CD8-positive, alpha-beta memory T cell (primary cell): Measurements from ENCODE around the gene KIFC3. TPM values are rescaled to one million over a fixed set of nuclear protein-coding genes. Genes with fewer than 3 reads are reported as not detected.

ENCODE experiments used
- CTCF ChIA-PET: fragments of 350-600 bp; sonication (Branson Sonifier 250); formaldehyde crosslinking; loops from one replicate; lab custom pipeline; 2021; ENCODE audit warnings: antibody characterized with exemption; lab: Charles Lee
- POLR2A ChIA-PET: fragments of 350-600 bp; sonication (Branson Sonifier 250); formaldehyde crosslinking; loops from one replicate; lab custom pipeline; 2021; ENCODE audit warnings: antibody characterized with exemption; lab: Charles Lee
- DNase-seq, 5 donors: peaks; one replicate each; pipeline versions ENCODE4 v3.0.0 to v3.0.0-alpha.2; 2020 to 2022; ENCODE audit warnings: mixed read lengths in 1 of 5
- H3K27ac ChIP-seq: one replicate; pipeline ENCODE4 v1.7.0; 2013; ENCODE audit warnings: low read depth, mild to moderate bottlenecking, low read length, moderate library complexity
- H3K27me3 ChIP-seq: 2 replicates; pipeline ENCODE4 v1.7.0; 2013; ENCODE audit warnings: low read length, mild to moderate bottlenecking; ENCODE audit not compliant: insufficient read depth, poor library complexity, severe bottlenecking
- H3K36me3 ChIP-seq: 2 replicates; pipeline ENCODE4 v1.7.0; 2013; ENCODE audit warnings: mild to moderate bottlenecking, low read length, moderate library complexity; ENCODE audit not compliant: insufficient read depth
- H3K4me1 ChIP-seq: 2 replicates; pipeline ENCODE4 v1.7.0; 2013; ENCODE audit warnings: mild to moderate bottlenecking, low read length, moderate library complexity; ENCODE audit not compliant: insufficient read depth
- H3K4me3 ChIP-seq: 2 replicates; pipeline ENCODE4 v1.7.0; 2013; ENCODE audit warnings: mild to moderate bottlenecking, low read length
- H3K9me3 ChIP-seq: 2 replicates; pipeline ENCODE4 v1.7.0; 2013; ENCODE audit warnings: mild to moderate bottlenecking, low read length
- H3K27ac Mint-ChIP-seq, 8 donors: one replicate each; pipeline ENCODE4 v1.8.0; 2020 to 2021; ENCODE audit warnings: mixed read lengths in 8 of 8, mild to moderate bottlenecking in 6 of 8, inconsistent platforms in 3 of 8, moderate library complexity in 3 of 8
- H3K27me3 Mint-ChIP-seq, 2 donors: one replicate each; pipeline ENCODE4 v1.8.0; 2020 to 2021; ENCODE audit warnings: mixed read lengths in 2 of 2, mild to moderate bottlenecking in 1 of 2, moderate library complexity in 1 of 2
- H3K36me3 Mint-ChIP-seq, 3 donors: one replicate each; pipeline ENCODE4 v1.8.0; 2020 to 2021; ENCODE audit warnings: mixed read lengths in 3 of 3, inconsistent platforms in 1 of 3, mild to moderate bottlenecking in 1 of 3
- H3K4me1 Mint-ChIP-seq, 3 donors: one replicate each; pipeline ENCODE4 v1.8.0; 2020 to 2021; ENCODE audit warnings: mixed read lengths in 3 of 3, inconsistent platforms in 1 of 3, mild to moderate bottlenecking in 1 of 3
- H3K4me3 Mint-ChIP-seq, 7 donors: one replicate each; pipeline ENCODE4 v1.8.0; 2020 to 2021; ENCODE audit warnings: mixed read lengths in 7 of 7, mild to moderate bottlenecking in 6 of 7, moderate library complexity in 4 of 7, inconsistent platforms in 2 of 7
- H3K9me3 Mint-ChIP-seq, 5 donors: one replicate each; pipeline ENCODE4 v1.8.0; 2020 to 2022; ENCODE audit warnings: mixed read lengths in 5 of 5, mild to moderate bottlenecking in 3 of 5, moderate library complexity in 2 of 5, inconsistent platforms in 1 of 5
- polyA plus RNA-seq: library from polyadenylated mRNA; unstranded; fragments of 300-500 nt; fragmentation: Illumina TruSeq; gene quantifications from one replicate; pipeline ENCODE4 v1.2.3, GENCODE V29; 2021
- total RNA-seq, 2 experiments: library from RNA; stranded (reverse); gene quantifications; one replicate each; pipeline ENCODE4 v1.2.3, GENCODE V29; 2021

The KIFC3 gene
- total and polyA plus RNA-seq, 3 experiments from 2014 or later = 0.82 to 3.2 (median 2.9) TPM

DNA sequence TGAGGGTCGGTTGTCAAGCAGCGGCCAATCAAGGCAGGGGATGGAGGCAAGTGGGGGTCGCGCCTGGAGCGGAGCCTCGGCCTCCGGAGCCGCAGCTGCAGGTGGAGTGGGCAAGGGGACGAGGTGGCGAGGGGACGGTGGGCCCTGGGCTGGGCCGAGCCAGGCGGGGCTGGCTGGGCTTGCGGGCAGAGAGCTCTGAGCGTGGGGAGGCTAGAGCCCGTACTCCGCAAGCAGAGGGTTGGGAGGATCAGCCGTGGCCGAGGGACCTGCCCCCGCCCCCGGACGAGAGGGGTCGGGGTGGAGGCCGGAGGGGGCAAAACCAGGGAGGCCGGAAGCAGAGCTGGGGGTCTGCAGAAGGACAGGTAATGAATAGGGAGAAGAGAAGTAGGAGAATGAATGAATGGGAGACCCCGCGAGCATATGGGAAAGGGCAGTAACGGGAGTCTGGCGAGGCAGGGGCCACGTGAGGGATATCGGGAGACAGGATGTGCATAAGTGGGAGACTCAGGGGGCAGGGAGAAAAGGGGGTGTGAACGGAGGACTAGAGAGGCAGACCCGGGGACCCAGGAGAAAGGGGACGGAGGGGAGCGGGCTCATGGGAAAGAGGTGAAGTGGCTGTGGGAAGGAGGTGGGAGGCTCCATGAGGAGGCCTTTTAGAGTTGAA is 66.4 kb downstream of the KIFC3 start, which contains the start of gene KATNB1:
Gene KATNB1 (plus strand): TSS at position 16 of the 664 bp plus-strand sequence. CDS start 1,474 bp downstream, outside the sequence.
- no peak for DNase-seq

DNA sequence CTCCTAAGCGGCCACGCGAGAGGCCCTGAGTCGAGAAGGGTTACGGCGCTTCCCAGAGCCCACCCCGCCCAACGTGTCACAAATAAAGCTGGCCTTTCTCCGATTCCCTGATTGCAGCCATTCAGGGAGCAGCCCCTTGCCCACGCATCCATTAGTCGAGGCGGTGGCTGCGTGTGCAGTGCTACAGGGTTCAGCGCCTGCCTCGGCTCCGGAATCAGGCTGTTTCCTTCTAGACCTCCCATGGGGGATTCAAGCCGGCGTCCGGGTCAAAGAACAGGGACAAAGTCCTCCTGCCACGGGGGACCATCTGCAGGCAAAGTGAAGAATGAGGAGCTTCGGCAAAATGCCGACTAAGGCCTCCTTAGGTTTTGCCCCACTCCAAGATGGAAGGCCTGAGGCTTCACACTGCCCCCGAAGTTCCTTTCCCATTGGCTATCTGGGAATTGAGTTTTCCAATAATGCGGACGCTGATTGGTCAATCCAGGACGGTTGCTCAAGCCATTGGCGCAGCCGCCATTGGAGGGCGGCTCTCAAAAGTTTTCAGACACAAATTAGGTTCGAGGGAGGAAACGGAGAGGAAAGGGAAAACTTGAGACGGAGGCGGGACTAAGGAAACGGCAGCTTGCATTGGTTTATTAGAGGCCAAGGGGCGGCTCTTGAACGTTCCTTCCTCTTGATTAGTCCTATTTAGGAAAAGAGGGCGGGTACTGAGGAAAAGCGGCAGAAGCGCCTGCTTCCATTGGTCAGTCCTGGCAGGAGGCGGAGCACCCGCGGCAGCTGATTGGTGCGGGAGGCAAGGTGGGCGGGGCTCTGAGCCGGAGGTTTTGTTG is 67.2 kb downstream of the KIFC3 start:
- no peaks in the 10 kb centered on the region for H3K9me3 ChIP-seq
- peak overlapping the region; percentile 90 for H3K4me3 ChIP-seq
- no peaks in the 10 kb centered on the region for H3K27me3 ChIP-seq
- Mint-ChIP-seq H3K4me1 (peaks cover 30 to 44% (median 38%) of the 10 kb centered on the region in 3 donors), H3K9me3 (peaks cover 0 to 6% (median 0%) of the 10 kb centered on the region in 5 donors), H3K27me3 (peaks cover 0 to 5% of the 10 kb centered on the region in 2 donors), H3K36me3 (peaks cover 0 to 17% (median 4%) of the 10 kb centered on the region in 3 donors), H3K27ac (peak overlapping the region; percentile 79 to 100 (median 96)), H3K4me3 (peak overlapping the region; percentile 91 to 100 (median 96))
- peaks cover 25% of the 10 kb centered on the region for H3K4me1 ChIP-seq
- no peaks in the 10 kb centered on the region for H3K36me3 ChIP-seq
- DNase-seq = peak; percentile 96 to 99 (median 99)
- ChIA-PET POLR2A (interaction anchor here (0.5 to 2.2 kb wide), 6 partner anchors 75 to 394 kb away, joined by 3 to 8 read pairs (median 4); partner anchors contain the start of genes CFAP20, CIAPIN1, COQ9 and POLR2C), CTCF (interaction anchor here (0.9 to 3.2 kb wide), 8 partner anchors 22 to 265 kb away, joined by 3 to 29 read pairs (median 4); partner anchors contain the start of genes ADGRG5 and ZNF319)
- H3K27ac ChIP-seq = peak overlapping the region; percentile 87

More for the DNA sequence above, 66.4 kb downstream of the KIFC3 start, which contains the start of gene KATNB1:
- Histone ChIP-seq H3K27ac (peak within 1 kb of the TSS; percentile 87), H3K36me3 (no peaks in the 10 kb centered on the region), H3K27me3 (no peaks in the 10 kb centered on the region), H3K4me1 (peaks cover 25% of the 10 kb centered on the region), H3K9me3 (no peaks in the 10 kb centered on the region), H3K4me3 (peak within 1 kb of the TSS; percentile 90)
- Mint-ChIP-seq H3K4me1 (peaks cover 30 to 44% (median 38%) of the 10 kb centered on the region in 3 donors), H3K27ac (peak within 1 kb of the TSS; percentile 79 to 100 (median 96)), H3K4me3 (peak within 1 kb of the TSS; percentile 91 to 100 (median 96)), H3K36me3 (peaks cover 0 to 17% (median 4%) of the 10 kb centered on the region in 3 donors), H3K27me3 (peaks cover 0 to 5% of the 10 kb centered on the region in 2 donors), H3K9me3 (peaks cover 0 to 6% (median 0%) of the 10 kb centered on the region in 5 donors)
- POLR2A ChIA-PET = interaction anchor here (0.5 to 2.2 kb wide), 6 partner anchors 74 to 393 kb away, joined by 3 to 8 read pairs (median 4); partner anchors contain the start of genes CFAP20, CIAPIN1, COQ9 and POLR2C
- CTCF ChIA-PET = interaction anchor here (0.9 to 3.2 kb wide), 10 partner anchors 21 to 265 kb away, joined by 3 to 29 read pairs (median 3); partner anchors contain the start of genes ADGRG5, USB1 and ZNF319

DNA sequence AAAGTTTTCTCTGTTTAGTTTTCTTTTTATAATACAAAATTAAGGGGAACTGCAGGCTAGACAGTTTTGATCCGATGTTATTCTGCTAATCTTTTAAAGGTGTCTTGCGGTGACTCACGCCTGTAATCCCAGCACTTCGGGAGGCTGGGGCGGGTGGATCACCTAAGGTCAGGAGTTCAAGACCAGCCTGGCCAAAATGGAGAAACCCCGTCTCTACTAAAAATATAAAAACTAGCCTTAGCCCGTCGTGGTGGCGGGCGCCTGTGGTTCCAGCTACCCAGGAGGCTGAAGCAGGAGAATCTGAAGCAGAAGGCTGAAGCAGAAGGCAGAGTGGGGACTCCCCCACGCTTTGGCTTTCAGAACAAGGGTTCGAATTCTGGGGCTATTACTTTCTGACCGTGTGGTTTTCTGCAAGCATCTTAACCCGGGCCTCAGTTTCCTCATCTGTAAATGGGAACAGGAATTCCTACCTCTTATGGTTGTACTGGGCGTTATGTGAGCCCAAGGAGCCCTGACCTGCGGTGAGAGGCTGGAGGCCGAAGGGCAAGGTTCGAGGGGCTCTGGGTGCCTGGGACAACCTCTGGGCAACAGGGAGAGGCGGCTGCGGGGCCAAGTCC is 67.9 kb downstream of the KIFC3 start:
- H3K27me3 ChIP-seq = no peaks in the 10 kb centered on the region
- no peaks in the 10 kb centered on the region for H3K9me3 ChIP-seq
- no peaks in the 10 kb centered on the region for H3K36me3 ChIP-seq
- Mint-ChIP-seq H3K36me3 (peaks cover 0 to 17% (median 4%) of the 10 kb centered on the region in 3 donors), H3K27ac (peak overlapping the region; percentile 79 to 98 (median 96)), H3K27me3 (peaks cover 0 to 5% of the 10 kb centered on the region in 2 donors), H3K4me3 (peak overlapping the region; percentile 91 to 100 (median 96)), H3K4me1 (peaks cover 30 to 44% (median 38%) of the 10 kb centered on the region in 3 donors), H3K9me3 (peaks cover 0 to 6% (median 0%) of the 10 kb centered on the region in 5 donors)
- ChIA-PET CTCF (interaction anchor here (2.5 to 3.2 kb wide), 2 partner anchors 86 to 158 kb away, joined by 17 to 29 read pairs; no protein-coding TSS in a partner anchor), POLR2A (interaction anchor here (2.2 kb wide), 1 partner anchor 287 kb away, joined by 8 read pairs; the partner anchor contains the start of genes CIAPIN1 and COQ9)
- H3K27ac ChIP-seq = peak overlapping the region; percentile 87
- no peak for DNase-seq
- peak overlapping the region; percentile 90 for H3K4me3 ChIP-seq
- peaks cover 25% of the 10 kb centered on the region for H3K4me1 ChIP-seq

DNA sequence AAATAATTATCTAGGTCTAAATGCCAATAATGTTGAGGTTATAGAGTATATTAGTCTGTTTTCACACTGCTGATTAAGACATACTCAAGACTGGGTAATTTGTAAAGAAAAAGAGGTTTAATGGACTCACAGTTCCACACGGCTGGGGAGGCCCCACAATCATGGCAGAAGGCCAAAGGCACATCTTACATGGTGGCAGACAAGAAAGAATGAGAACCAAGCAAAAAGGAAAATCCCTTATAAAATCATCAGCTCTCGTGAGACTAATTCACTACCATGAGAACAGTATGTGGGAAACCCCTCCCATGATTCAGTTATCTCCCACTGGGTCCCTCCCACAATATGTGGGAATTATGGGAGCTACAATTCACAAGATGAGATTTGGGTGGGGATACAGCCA is 69.6 kb downstream of the KIFC3 start:
- Mint-ChIP-seq H3K36me3 (peaks cover 0 to 17% (median 4%) of the 10 kb centered on the region in 3 donors), H3K4me1 (peaks cover 29 to 41% (median 36%) of the 10 kb centered on the region in 3 donors), H3K9me3 (peaks cover 0 to 6% (median 0%) of the 10 kb centered on the region in 5 donors), H3K4me3 (peak overlapping the region in 5 of 7 donors; percentile 28 to 80 (median 41)), H3K27me3 (peaks cover 0 to 5% of the 10 kb centered on the region in 2 donors), H3K27ac (peak overlapping the region in 1 of 8 donors; percentile 72)
- H3K36me3 ChIP-seq = no peaks in the 10 kb centered on the region
- ChIA-PET POLR2A (no interaction called here), CTCF (no interaction called here)
- H3K27me3 ChIP-seq = no peaks in the 10 kb centered on the region
- H3K27ac ChIP-seq = no peak overlapping the region
- peaks cover 24% of the 10 kb centered on the region for H3K4me1 ChIP-seq
- no peak overlapping the region for H3K4me3 ChIP-seq
- DNase-seq = no peak
- H3K9me3 ChIP-seq = no peaks in the 10 kb centered on the region

DNA sequence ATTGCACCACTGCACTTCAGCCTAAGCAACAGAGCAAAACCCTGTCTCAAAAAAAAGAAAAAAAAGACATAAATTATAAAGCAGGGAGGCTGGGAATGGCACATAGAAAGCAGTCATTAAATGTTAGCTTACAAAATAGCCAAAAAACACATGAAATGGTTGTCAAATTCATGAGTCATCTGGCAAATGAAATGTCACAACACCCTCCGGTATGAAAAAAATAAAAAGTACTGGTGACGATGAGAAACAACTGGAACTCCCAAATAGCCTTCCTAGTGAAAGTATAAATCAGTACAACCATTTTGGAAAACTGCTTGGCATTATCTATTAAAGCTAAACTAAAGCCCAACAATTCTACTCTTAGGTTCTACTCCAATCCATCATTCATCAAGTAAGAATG is 70.3 kb downstream of the KIFC3 start:
- Histone ChIP-seq H3K4me1 (peaks cover 17% of the 10 kb centered on the region), H3K9me3 (no peaks in the 10 kb centered on the region), H3K27me3 (no peaks in the 10 kb centered on the region), H3K4me3 (no peak overlapping the region), H3K27ac (no peak overlapping the region), H3K36me3 (no peaks in the 10 kb centered on the region)
- DNase-seq = no peak
- no peak overlapping the region for H3K27ac Mint-ChIP-seq
- peak overlapping the region in 1 of 7 donors; percentile 80 for H3K4me3 Mint-ChIP-seq
- H3K36me3 Mint-ChIP-seq = peaks cover 0 to 15% (median 4%) of the 10 kb centered on the region in 3 donors
- ChIA-PET CTCF (no interaction called here), POLR2A (no interaction called here)
- H3K9me3 Mint-ChIP-seq = peaks cover 0 to 6% (median 0%) of the 10 kb centered on the region in 5 donors
- peaks cover 27 to 34% (median 29%) of the 10 kb centered on the region in 3 donors for H3K4me1 Mint-ChIP-seq
- peaks cover 0 to 5% of the 10 kb centered on the region in 2 donors for H3K27me3 Mint-ChIP-seq

DNA sequence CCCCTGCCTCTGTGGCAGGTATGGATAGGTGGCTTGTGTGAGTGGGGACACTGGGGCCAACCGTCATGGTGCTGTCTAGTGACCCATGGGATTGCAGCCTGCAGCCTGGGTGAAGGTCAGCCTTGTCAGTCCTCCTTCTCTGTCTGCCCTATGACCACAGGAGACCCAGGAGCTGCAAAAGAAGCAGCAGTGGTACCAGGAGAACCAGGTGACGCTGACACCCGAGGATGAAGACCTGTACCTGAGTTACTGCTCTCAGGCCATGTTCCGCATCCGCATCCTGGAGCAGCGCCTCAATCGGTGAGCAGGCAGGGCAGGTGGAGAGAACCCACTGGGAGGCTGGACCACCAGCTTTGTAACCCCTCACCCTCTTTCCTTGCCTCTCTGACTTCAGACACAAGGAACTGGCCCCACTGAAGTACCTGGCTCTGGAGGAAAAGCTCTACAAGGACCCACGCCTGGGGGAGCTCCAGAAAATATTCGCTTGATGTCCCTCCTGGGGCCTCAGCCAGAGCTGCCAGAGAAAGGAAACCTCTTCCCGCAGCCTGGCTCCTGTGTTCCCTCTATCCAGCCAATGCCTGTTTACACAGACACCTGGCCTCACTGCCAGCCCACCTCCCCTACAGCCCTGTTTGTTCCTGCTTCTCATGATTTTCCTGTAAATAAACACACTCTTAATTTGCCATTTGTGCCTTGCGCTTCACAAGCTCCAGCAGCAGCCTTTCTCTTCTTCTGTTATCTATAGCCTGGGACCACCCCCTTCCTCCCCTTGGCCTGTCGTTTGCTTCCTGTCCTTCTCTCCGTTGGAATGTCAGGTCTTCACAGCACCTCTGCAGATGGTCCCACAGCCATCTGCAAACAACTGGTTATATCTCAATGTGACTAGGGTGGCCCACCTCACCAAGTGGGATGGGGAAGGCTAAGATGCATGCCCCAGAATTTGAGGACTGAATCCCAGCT is 71.2 kb downstream of the KIFC3 start:
- POLR2A ChIA-PET = no interaction called here

More for the DNA sequence above, 71.2 kb downstream of the KIFC3 start:
- H3K9me3 ChIP-seq = no peaks in the 10 kb centered on the region
- peaks cover 0 to 6% (median 0%) of the 10 kb centered on the region in 5 donors for H3K9me3 Mint-ChIP-seq
- H3K36me3 Mint-ChIP-seq = peaks cover 0 to 13% (median 4%) of the 10 kb centered on the region in 3 donors
- CTCF ChIA-PET = no interaction called here
- H3K4me1 ChIP-seq = peaks cover 8% of the 10 kb centered on the region
- no peak overlapping the region for H3K27ac ChIP-seq
- H3K36me3 ChIP-seq = no peaks in the 10 kb centered on the region
- DNase-seq = no peak
- H3K27me3 Mint-ChIP-seq = peaks cover 0 to 5% of the 10 kb centered on the region in 2 donors
- H3K4me3 ChIP-seq = no peak overlapping the region
- peak overlapping the region in 1 of 8 donors; percentile 38 for H3K27ac Mint-ChIP-seq
- no peak overlapping the region for H3K4me3 Mint-ChIP-seq
- H3K27me3 ChIP-seq = no peaks in the 10 kb centered on the region
- peaks cover 17 to 24% (median 19%) of the 10 kb centered on the region in 3 donors for H3K4me1 Mint-ChIP-seq
